Measurements from ENCODE around the gene IGF1. TPM values are rescaled to one million over a fixed set of nuclear protein-coding genes. Genes with fewer than 3 reads are reported as not detected.

Gene IGF1
- total RNA-seq (2013; cell fraction: nucleolus; rRNA removed) = 21.3 and 22.3 TPM in 2 replicates
- 2.4 and 2.6 TPM in 2 replicates for total RNA-seq (2014; rRNA removed)
- 2.8 and 2.9 TPM in 2 replicates for total RNA-seq (2014; rRNA removed; fragmentation: Illumina TruSeq; extraction: Trizol)
- 3.2 and 3.4 TPM in 2 replicates for total RNA-seq (2021)
- polyA plus RNA-seq (2011; ENCODE audit: low read depth) = 6.5 TPM
- 7.9 and 10.2 TPM in 2 replicates for polyA plus RNA-seq (2011; rRNA removed)
- 10.8 and 11.8 TPM in 2 replicates for polyA plus RNA-seq (2011; cell fraction: cytosol; rRNA removed)
- 3.6 and 4.2 TPM in 2 replicates for polyA plus RNA-seq (2011; cell fraction: nucleus; rRNA removed)
- polyA plus RNA-seq (2012) = 7.5 and 9.8 TPM in 2 replicates
- 2.7 and 3.7 TPM in 2 replicates for polyA plus RNA-seq (2014; fragmentation: Illumina TruSeq; extraction: Trizol)
- 1 to 10 TPM; 6.2 to 9.2 TPM for polyA plus RNA-seq (2014; fragmentation: Nextera tagmentation; extraction: Ambion mirVana)
- polyA plus RNA-seq (2014; rRNA removed) = 1.8 and 2.5 TPM in 2 replicates
- 1 to 10 TPM; 2.6 to 4.9 TPM for polyA plus RNA-seq (2016; fragmentation: Nextera tagmentation; extraction: Ambion mirVana)
- polyA minus RNA-seq (2011; rRNA and poly(A)+ RNA removed) = 5.2 and 11.5 TPM in 2 replicates
- polyA minus RNA-seq (2011; cell fraction: cytosol; rRNA and poly(A)+ RNA removed) = 1.3 and 3.1 TPM in 2 replicates
- 3.9 and 8.5 TPM in 2 replicates for polyA minus RNA-seq (2011; cell fraction: nucleus; rRNA and poly(A)+ RNA removed)
- Bru-seq, nascent RNA = percentile 69 among the genes with signal in this experiment
- BruChase-seq, experiment 1, labeled RNA remaining after a 6-hour chase = percentile 59 among the genes with signal in this experiment
- percentile 59 among the genes with signal in this experiment for BruChase-seq, experiment 2, labeled RNA remaining after a 2-hour chase
- long read RNA-seq, experiment 1, full-length matches to known transcripts = 1 of 2 reads
- long read RNA-seq, experiment 1, partial matches to known transcripts = 0 of 2 reads
- long read RNA-seq, experiment 1, other reads (novel, unspliced or antisense) = 1 of 2 reads
- long read RNA-seq, experiment 2, full-length matches to known transcripts = 6 of 9 reads
- long read RNA-seq, experiment 2, partial matches to known transcripts = 0 of 9 reads
- long read RNA-seq, experiment 2, other reads (novel, unspliced or antisense) = 3 of 9 reads

DNA sequence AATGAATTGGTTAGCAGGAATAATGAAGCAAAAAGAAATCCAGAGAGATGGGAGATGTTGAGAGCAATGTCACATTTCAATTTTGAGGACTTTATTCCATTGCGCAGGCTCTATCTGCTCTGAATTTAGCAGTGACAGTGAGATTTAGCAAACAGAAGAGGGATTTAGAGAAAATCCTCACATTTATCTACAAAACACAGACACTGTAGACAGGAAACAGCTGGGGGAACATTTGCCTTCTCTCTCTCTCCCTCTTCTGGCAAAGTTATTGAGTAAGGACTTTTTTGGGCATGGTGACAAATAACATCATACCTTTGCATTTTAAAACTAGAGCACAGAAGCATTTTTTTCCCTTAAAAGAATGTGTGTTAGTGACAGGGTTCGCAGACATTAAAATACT is at the start of gene IGF1:
Gene IGF1, minus strand, starts transcription at position 158 of the 400 bp plus-strand sequence. CDS start 182 bp downstream, outside the sequence.
- Histone ChIP-seq H3K79me2 (ENCODE audit: control insufficient read depth, insufficient read depth, low read length) (peaks cover 7% of the 10 kb centered on the region), H3K4me1 (ENCODE audit: control insufficient read depth, insufficient read depth, low read length) (peaks cover 57% of the 10 kb centered on the region), H3K9me3 (replicated peaks; ENCODE audit: control insufficient read depth, insufficient read depth, low read length) (peaks cover 3% of the 10 kb centered on the region), H3K4me2 (ENCODE audit: control insufficient read depth, insufficient read depth) (peak within 1 kb of the TSS; percentile 92), H3K27me3 (replicated peaks in 1 of 2; ENCODE audit: control insufficient read depth in 2 of 2, insufficient read depth in 2 of 2, low read length in 1 of 2) (no peaks in the 10 kb centered on the region), H3K4me3 (0 out of 2 replicates have a peak within 1 kb of the TSS, but pooled peaks have one; percentile 59), H4K20me1 (ENCODE audit: control insufficient read depth, insufficient read depth) (no peaks in the 10 kb centered on the region), H3K36me3 (ENCODE audit: control insufficient read depth in 2 of 2, insufficient read depth in 2 of 2, low read length in 1 of 2) (no peaks in the 10 kb centered on the region), H3K27ac (ENCODE audit: control insufficient read depth, insufficient read depth) (peak within 1 kb of the TSS; percentile 78), H3K9ac (ENCODE audit: control insufficient read depth, insufficient read depth, low read length) (peak within 1 kb of the TSS; percentile 61), H2AFZ (ENCODE audit: control insufficient read depth, low read depth, low read length) (peak within 1 kb of the TSS; percentile 8; the same call in 1 of the 2 replicates)
- in situ Hi-C loops (cut with MboI) (loop anchor here (5.0 kb wide), 1 partner anchor 548 kb away; no protein-coding TSS in a partner anchor), intact Hi-C loops (cut with micrococcal nuclease; ENCODE audit: unreplicated experiment) (loop anchor here (5.0 kb wide), 3 partner anchors 358 to 563 kb away; partner anchors contain the start of genes NUP37 and PARPBP)
- ChIA-PET POLR2A (no interaction called here), SMC1A (ENCODE audit: uncharacterized antibody, unreplicated experiment) (interaction anchor here (0.6 to 4.9 kb wide), 3 partner anchors 32 to 544 kb away, joined by 4 to 43 read pairs (median 4); no protein-coding TSS in a partner anchor), RAD21 (ENCODE audit: unreplicated experiment) (interaction anchor here (0.8 to 3.1 kb wide), 2 partner anchors 63 to 385 kb away, joined by 4 to 10 read pairs; no protein-coding TSS in a partner anchor), CTCF (interaction anchor here (1.8 kb wide), 1 partner anchor 311 kb away, joined by 4 read pairs; no protein-coding TSS in a partner anchor)
- ATAC-seq (no peak), DNase-seq (ENCODE audit: low read depth, low spot score) (no peak), FAIRE-seq (no peak)
- WGBS (ENCODE audit: insufficient coverage, insufficient replicate concordance, low lambda C conversion rate, missing lambda C conversion rate) = 55% methylated on average over 2 of the region's 2 CpGs
- no TSS peak for BruUV-seq (replicated peaks)
- TF ChIP-seq, protein P1, sequence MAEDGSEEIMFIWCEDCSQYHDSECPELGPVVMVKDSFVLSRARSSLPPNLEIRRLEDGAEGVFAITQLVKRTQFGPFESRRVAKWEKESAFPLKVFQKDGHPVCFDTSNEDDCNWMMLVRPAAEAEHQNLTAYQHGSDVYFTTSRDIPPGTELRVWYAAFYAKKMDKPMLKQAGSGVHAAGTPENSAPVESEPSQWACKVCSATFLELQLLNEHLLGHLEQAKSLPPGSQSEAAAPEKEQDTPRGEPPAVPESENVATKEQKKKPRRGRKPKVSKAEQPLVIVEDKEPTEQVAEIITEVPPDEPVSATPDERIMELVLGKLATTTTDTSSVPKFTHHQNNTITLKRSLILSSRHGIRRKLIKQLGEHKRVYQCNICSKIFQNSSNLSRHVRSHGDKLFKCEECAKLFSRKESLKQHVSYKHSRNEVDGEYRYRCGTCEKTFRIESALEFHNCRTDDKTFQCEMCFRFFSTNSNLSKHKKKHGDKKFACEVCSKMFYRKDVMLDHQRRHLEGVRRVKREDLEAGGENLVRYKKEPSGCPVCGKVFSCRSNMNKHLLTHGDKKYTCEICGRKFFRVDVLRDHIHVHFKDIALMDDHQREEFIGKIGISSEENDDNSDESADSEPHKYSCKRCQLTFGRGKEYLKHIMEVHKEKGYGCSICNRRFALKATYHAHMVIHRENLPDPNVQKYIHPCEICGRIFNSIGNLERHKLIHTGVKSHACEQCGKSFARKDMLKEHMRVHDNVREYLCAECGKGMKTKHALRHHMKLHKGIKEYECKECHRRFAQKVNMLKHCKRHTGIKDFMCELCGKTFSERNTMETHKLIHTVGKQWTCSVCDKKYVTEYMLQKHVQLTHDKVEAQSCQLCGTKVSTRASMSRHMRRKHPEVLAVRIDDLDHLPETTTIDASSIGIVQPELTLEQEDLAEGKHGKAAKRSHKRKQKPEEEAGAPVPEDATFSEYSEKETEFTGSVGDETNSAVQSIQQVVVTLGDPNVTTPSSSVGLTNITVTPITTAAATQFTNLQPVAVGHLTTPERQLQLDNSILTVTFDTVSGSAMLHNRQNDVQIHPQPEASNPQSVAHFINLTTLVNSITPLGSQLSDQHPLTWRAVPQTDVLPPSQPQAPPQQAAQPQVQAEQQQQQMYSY (CRISPR knock-in tag; IDR thresholded peaks at IDR 0.05) = no peak
- TF ChIP-seq RAD21 (IDR thresholded peaks at IDR 0.05; ENCODE audit: insufficient read depth, low read depth, low read length) (peak; percentile 38; the same call in 1 of the 2 replicates), NFIC (IDR thresholded peaks at IDR 0.05; ENCODE audit: low read depth, low read length) (0 out of 2 replicates have a peak, but pooled peaks have one; percentile 28), TCF12 (IDR thresholded peaks at IDR 0.05; ENCODE audit: low read depth, low read length) (0 out of 2 replicates have a peak, but pooled peaks have one; percentile 9), RBBP5 (conservative IDR thresholded peaks at IDR 0.05) (no peak), SIX5 (IDR thresholded peaks at IDR 0.05; ENCODE audit: low read depth, low read length, severe bottlenecking) (no peak)
- TF ChIP-seq, protein P2, sequence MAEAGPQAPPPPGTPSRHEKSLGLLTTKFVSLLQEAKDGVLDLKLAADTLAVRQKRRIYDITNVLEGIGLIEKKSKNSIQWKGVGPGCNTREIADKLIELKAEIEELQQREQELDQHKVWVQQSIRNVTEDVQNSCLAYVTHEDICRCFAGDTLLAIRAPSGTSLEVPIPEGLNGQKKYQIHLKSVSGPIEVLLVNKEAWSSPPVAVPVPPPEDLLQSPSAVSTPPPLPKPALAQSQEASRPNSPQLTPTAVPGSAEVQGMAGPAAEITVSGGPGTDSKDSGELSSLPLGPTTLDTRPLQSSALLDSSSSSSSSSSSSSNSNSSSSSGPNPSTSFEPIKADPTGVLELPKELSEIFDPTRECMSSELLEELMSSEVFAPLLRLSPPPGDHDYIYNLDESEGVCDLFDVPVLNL (IDR thresholded peaks at IDR 0.05; ENCODE audit: low read depth, low read length) = 0 out of 2 replicates have a peak, but pooled peaks have one; percentile 9
- TF ChIP-seq, protein P3, sequence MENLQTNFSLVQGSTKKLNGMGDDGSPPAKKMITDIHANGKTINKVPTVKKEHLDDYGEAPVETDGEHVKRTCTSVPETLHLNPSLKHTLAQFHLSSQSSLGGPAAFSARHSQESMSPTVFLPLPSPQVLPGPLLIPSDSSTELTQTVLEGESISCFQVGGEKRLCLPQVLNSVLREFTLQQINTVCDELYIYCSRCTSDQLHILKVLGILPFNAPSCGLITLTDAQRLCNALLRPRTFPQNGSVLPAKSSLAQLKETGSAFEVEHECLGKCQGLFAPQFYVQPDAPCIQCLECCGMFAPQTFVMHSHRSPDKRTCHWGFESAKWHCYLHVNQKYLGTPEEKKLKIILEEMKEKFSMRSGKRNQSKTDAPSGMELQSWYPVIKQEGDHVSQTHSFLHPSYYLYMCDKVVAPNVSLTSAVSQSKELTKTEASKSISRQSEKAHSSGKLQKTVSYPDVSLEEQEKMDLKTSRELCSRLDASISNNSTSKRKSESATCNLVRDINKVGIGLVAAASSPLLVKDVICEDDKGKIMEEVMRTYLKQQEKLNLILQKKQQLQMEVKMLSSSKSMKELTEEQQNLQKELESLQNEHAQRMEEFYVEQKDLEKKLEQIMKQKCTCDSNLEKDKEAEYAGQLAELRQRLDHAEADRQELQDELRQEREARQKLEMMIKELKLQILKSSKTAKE (IDR thresholded peaks at IDR 0.05; ENCODE audit: low read depth, poor library complexity, severe bottlenecking) = no peak
- TF ChIP-seq, protein P4, sequence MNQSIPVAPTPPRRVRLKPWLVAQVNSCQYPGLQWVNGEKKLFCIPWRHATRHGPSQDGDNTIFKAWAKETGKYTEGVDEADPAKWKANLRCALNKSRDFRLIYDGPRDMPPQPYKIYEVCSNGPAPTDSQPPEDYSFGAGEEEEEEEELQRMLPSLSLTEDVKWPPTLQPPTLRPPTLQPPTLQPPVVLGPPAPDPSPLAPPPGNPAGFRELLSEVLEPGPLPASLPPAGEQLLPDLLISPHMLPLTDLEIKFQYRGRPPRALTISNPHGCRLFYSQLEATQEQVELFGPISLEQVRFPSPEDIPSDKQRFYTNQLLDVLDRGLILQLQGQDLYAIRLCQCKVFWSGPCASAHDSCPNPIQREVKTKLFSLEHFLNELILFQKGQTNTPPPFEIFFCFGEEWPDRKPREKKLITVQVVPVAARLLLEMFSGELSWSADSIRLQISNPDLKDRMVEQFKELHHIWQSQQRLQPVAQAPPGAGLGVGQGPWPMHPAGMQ (IDR thresholded peaks at IDR 0.05; ENCODE audit: borderline replicate concordance) = no peak
